NCI-H146 treated with DMSO at 0.1 percent for 48 hours (cell line): Measurements from ENCODE around the gene KIF26B.
"Not testable (repeated sequence)": the region's sequence is repeated elsewhere in the genome, so short reads cannot be mapped to it uniquely, and the experiment has no call there.

ENCODE experiments used
- DNase-seq: peaks from one replicate; lab custom pipeline; 2025; ENCODE audit not compliant: unreplicated experiment; lab: John Stamatoyannopoulos, UW

KIF26B gene

GRCh38 chr1:245341743-245342142 is 187.0 kb downstream of the KIF26B start:
- no peak for DNase-seq

- no peak for DNase-seq
Observed at GRCh38 chr1:245345191-245345884, 190.6 kb downstream of the KIF26B start.

- DNase-seq = no peak
Observed at GRCh38 chr1:245348626-245349025, 193.8 kb downstream of the KIF26B start.

- DNase-seq = no peak
Observed at GRCh38 chr1:245353411-245353810, 198.6 kb downstream of the KIF26B start.

GRCh38 chr1:245353915-245354775 is 199.4 kb downstream of the KIF26B start:
- no peak for DNase-seq

- DNase-seq = not testable (repeated sequence)
Observed at GRCh38 chr1:245355851-245356630, 201.3 kb downstream of the KIF26B start.

- no peak for DNase-seq
Observed at GRCh38 chr1:245356891-245357585, 202.3 kb downstream of the KIF26B start.

- DNase-seq = not testable (repeated sequence)
Observed at GRCh38 chr1:245359101-245359680, 204.4 kb downstream of the KIF26B start.

GRCh38 chr1:245361065-245361464 is 206.3 kb downstream of the KIF26B start:
- DNase-seq = no peak

- no peak for DNase-seq
Observed at GRCh38 chr1:245361951-245362350, 207.2 kb downstream of the KIF26B start.

- no peak for DNase-seq
Observed at GRCh38 chr1:245363461-245364200, 208.8 kb downstream of the KIF26B start.

GRCh38 chr1:245365095-245366020 is 210.6 kb downstream of the KIF26B start:
- DNase-seq = no peak

- no peak for DNase-seq
Observed at GRCh38 chr1:245366886-245367285, 212.1 kb downstream of the KIF26B start.

- DNase-seq = no peak
Observed at GRCh38 chr1:245370175-245370825, 215.5 kb downstream of the KIF26B start.

GRCh38 chr1:245370905-245371581 is 216.3 kb downstream of the KIF26B start:
- DNase-seq = no peak

- DNase-seq = no peak
Observed at GRCh38 chr1:245373131-245373530, 218.3 kb downstream of the KIF26B start.

GRCh38 chr1:245375789-245376460 is 221.1 kb downstream of the KIF26B start:
- no peak for DNase-seq
